HEK293T (cell line): ENCODE results near the gene NELFE.

Source experiments
- CTCF ChIA-PET: fragments of 350-600 bp; formaldehyde crosslinking; extraction: SDS; loops from one replicate; lab custom pipeline; 2021; ENCODE audit warnings: antibody characterized with exemption, inconsistent platforms; lab: Yijun Ruan, JAX
- POLR2A ChIA-PET: fragments of 350-600 bp; formaldehyde crosslinking; extraction: SDS; loops from one replicate; lab custom pipeline; 2020; ENCODE audit warnings: antibody characterized with exemption, inconsistent platforms; lab: Yijun Ruan, JAX
- DNase-seq: peaks from one replicate; pipeline ENCODE4 v3.0.0; 2012; ENCODE audit warnings: mixed read lengths; ENCODE audit errors: extremely low spot score
- ARNT ChIP-seq: fragments of 450-650 bp; IDR thresholded peaks from 2 replicates; pipeline ENCODE4 v1.6.1; 2017; ENCODE audit warnings: mild to moderate bottlenecking
- BHLHE40 ChIP-seq: fragments of 450-650 bp; IDR thresholded peaks from 2 replicates; pipeline ENCODE4 v1.6.1; 2016; ENCODE audit warnings: mild to moderate bottlenecking, moderate library complexity, borderline replicate concordance
- CTBP1 ChIP-seq: fragments of 450-650 bp; IDR thresholded peaks from 2 replicates; pipeline ENCODE4 v1.6.1; 2016; ENCODE audit warnings: borderline replicate concordance
- ELF4 ChIP-seq: fragments of 450-650 bp; IDR thresholded peaks from 2 replicates; pipeline ENCODE4 v1.6.1; 2017; ENCODE audit warnings: antibody characterized with exemption
- FOXA1 ChIP-seq: fragments of 450-650 bp; IDR thresholded peaks from 2 replicates; pipeline ENCODE4 v1.6.1; 2016; ENCODE audit warnings: mild to moderate bottlenecking
- FOXK2 ChIP-seq: fragments of 450-650 bp; IDR thresholded peaks from 2 replicates; pipeline ENCODE4 v1.6.1; 2016; ENCODE audit warnings: mild to moderate bottlenecking
- FOXM1 ChIP-seq: fragments of 450-650 bp; IDR thresholded peaks from 2 replicates; pipeline ENCODE4 v1.6.1; 2017; ENCODE audit warnings: mild to moderate bottlenecking, borderline replicate concordance
- HDGF ChIP-seq: fragments of 450-650 bp; IDR thresholded peaks from 2 replicates; pipeline ENCODE4 v1.6.1; 2017; ENCODE audit warnings: antibody characterized with exemption, borderline replicate concordance
- L3MBTL2 ChIP-seq: fragments of 450-650 bp; conservative IDR thresholded peaks from 2 replicates; pipeline ENCODE4 v1.6.1; 2016; ENCODE audit warnings: mild to moderate bottlenecking
- LEF1 ChIP-seq: fragments of 450-650 bp; IDR thresholded peaks from 2 replicates; pipeline ENCODE4 v1.6.1; 2017; ENCODE audit warnings: mild to moderate bottlenecking, borderline replicate concordance
- NFRKB ChIP-seq: fragments of 450-650 bp; IDR thresholded peaks from 2 replicates; pipeline ENCODE4 v1.6.1; 2016; ENCODE audit warnings: mild to moderate bottlenecking, moderate library complexity
- PKNOX1 ChIP-seq: fragments of 450-650 bp; IDR thresholded peaks from 2 replicates; pipeline ENCODE4 v1.6.1; 2016
- SP1 ChIP-seq: fragments of 450-650 bp; IDR thresholded peaks from 2 replicates; pipeline ENCODE4 v1.6.1; 2017
- SUZ12 ChIP-seq: fragments of 450-650 bp; IDR thresholded peaks from 2 replicates; pipeline ENCODE4 v1.6.1; 2016; ENCODE audit warnings: mild to moderate bottlenecking
- TARDBP ChIP-seq: fragments of 450-650 bp; IDR thresholded peaks from 2 replicates; pipeline ENCODE4 v1.6.1; 2016
- ZNF384 ChIP-seq: fragments of 450-650 bp; IDR thresholded peaks from 2 replicates; pipeline ENCODE4 v1.6.1; 2016

The NELFE gene

GRCh38 chr6:31946370-31946885 lies 12.3 kb downstream of the NELFE start:
- DNase-seq = no peak
- POLR2A ChIA-PET = no interaction called here
- CTCF ChIA-PET = no interaction called here
- TF ChIP-seq ELF4 (no peak), BHLHE40 (no peak), FOXK2 (no peak), NFRKB (no peak), ARNT (no peak)

- ChIA-PET CTCF (interaction anchor here (0.6 kb wide), 1 partner anchor 23 kb away, joined by 3 read pairs; no protein-coding TSS in a partner anchor), POLR2A (no interaction called here)
- DNase-seq = no peak
- TF ChIP-seq SUZ12 = no peak
- no peak for TF ChIP-seq LEF1
- no peak for TF ChIP-seq TARDBP
- no peak for TF ChIP-seq BHLHE40
- no peak for TF ChIP-seq SP1
- TF ChIP-seq NFRKB = no peak
Observed at GRCh38 chr6:31945507-31946369, 13.0 kb downstream of the NELFE start, which contains the start of gene CFB. CFB (plus strand) TSS chr6:31946095; CDS start chr6:31946222, 127 bp downstream.

- CTCF ChIA-PET = interaction anchor here (0.6 kb wide), 1 partner anchor 22 kb away, joined by 3 read pairs; no protein-coding TSS in a partner anchor
- TF ChIP-seq HDGF (no peak), SP1 (no peak), PKNOX1 (no peak), SUZ12 (no peak)
- POLR2A ChIA-PET = no interaction called here
Observed at GRCh38 chr6:31945154-31945506, 13.6 kb downstream of the NELFE start.

GRCh38 chr6:31943742-31944141 lies 15.0 kb downstream of the NELFE start:
- TF ChIP-seq FOXA1 (no peak), ELF4 (no peak), CTBP1 (no peak), PKNOX1 (no peak), ARNT (no peak), SP1 (no peak), SUZ12 (no peak), LEF1 (no peak), L3MBTL2 (no peak), HDGF (no peak), FOXM1 (no peak), BHLHE40 (no peak), NFRKB (no peak), ZNF384 (no peak), TARDBP (no peak), FOXK2 (no peak)
- DNase-seq = no peak
- ChIA-PET CTCF (no interaction called here), POLR2A (no interaction called here)

More at GRCh38 chr6:31945154-31945506, 13.6 kb downstream of the NELFE start:
- DNase-seq = no peak

GRCh38 chr6:31940256-31940664 lies 18.5 kb downstream of the NELFE start:
- CTCF ChIA-PET = interaction anchor here (0.9 to 1.9 kb wide), 2 partner anchors 12 to 165 kb away, joined by 5 to 10 read pairs; no protein-coding TSS in a partner anchor
- POLR2A ChIA-PET = interaction anchor here (0.6 to 3.0 kb wide), 2 partner anchors 9 to 207 kb away, joined by 3 to 11 read pairs; no protein-coding TSS in a partner anchor

GRCh38 chr6:31935823-31936222 lies 22.9 kb downstream of the NELFE start:
- no peak for DNase-seq
- TF ChIP-seq L3MBTL2 = no peak
- TF ChIP-seq HDGF = no peak
- no peak for TF ChIP-seq ZNF384
- TF ChIP-seq SUZ12 = no peak
- no peak for TF ChIP-seq FOXK2
- no peak for TF ChIP-seq FOXM1
- TF ChIP-seq TARDBP = no peak
- POLR2A ChIA-PET = no interaction called here
- CTCF ChIA-PET = no interaction called here

More at GRCh38 chr6:31940256-31940664, 18.5 kb downstream of the NELFE start:
- no peak for DNase-seq
- TF ChIP-seq L3MBTL2 = no peak
- no peak for TF ChIP-seq TARDBP
- no peak for TF ChIP-seq ARNT
- no peak for TF ChIP-seq NFRKB
- TF ChIP-seq PKNOX1 = no peak
- TF ChIP-seq LEF1 = no peak
- TF ChIP-seq FOXM1 = no peak
- TF ChIP-seq ZNF384 = no peak
- no peak for TF ChIP-seq FOXK2
- no peak for TF ChIP-seq FOXA1
- no peak for TF ChIP-seq HDGF
- no peak for TF ChIP-seq CTBP1
- TF ChIP-seq ELF4 = no peak
- no peak for TF ChIP-seq SUZ12

GRCh38 chr6:31935021-31935420 lies 23.8 kb downstream of the NELFE start:
- no peak for TF ChIP-seq FOXM1
- no peak for TF ChIP-seq PKNOX1
- no peak for TF ChIP-seq SP1
- TF ChIP-seq BHLHE40 = no peak
- TF ChIP-seq HDGF = no peak
- no peak for TF ChIP-seq FOXK2
- no peak for TF ChIP-seq ELF4
- TF ChIP-seq LEF1 = no peak
- TF ChIP-seq NFRKB = no peak
- TF ChIP-seq L3MBTL2 = no peak
- CTCF ChIA-PET = no interaction called here
- POLR2A ChIA-PET = no interaction called here
- no peak for DNase-seq
